Heart left ventricle (tissue), 13 donors: ENCODE data around the gene SOX2.

Experiments
- POLR2A ChIP-seq, 2 donors: fragments of 450-650 bp; IDR thresholded peaks; one replicate each; pipeline ENCODE4 v1.6.1; 2017; ENCODE audit warnings: antibody characterized with exemption in 2 of 2, mild to moderate bottlenecking in 2 of 2, moderate library complexity in 2 of 2
- TF ChIP-seq, protein P1 (sequence below), 12 donors: fragments of 200-600 bp; sonication (generic) in 4 of 12; IDR thresholded peaks; one replicate each; pipeline versions ENCODE4 v1.5.0 to v1.8.0; 2018 to 2022; ENCODE audit warnings: antibody characterized with exemption in 12 of 12, mild to moderate bottlenecking in 5 of 12
- donor health status: ischemic (EF 13 %, LVEDD 7.1; RV severe dilation, severe dysfunction).
- donor health status: DM: no; HTN: yes; CAD: no.
- donor health status: DM: no; HTN: no; CAD: no.
- donor health status: ischemic (EF 25% LVEDD 6.9; RV normal size, moderate dysfunction).
- donor health status: ischemic (EF 25% LVEDD 5.7; RV mildly dilated, moderate dysfunction).
- donor health status: ischemic (EF 35%, LVEDD 5.7; RV mildly dilated, moderate dysfunction).
- donor health status: nonischemic (EF 11% LVEDD 7.7; RV severe dilation, severe dysfunction).
- donor health status: DM: yes; HTN: yes; CAD: no.
- donor health status: PGD.
- donor health status: ischemic (EF 29% LVEDD 5.4; RV normal size, mild dysfunction).
- donor health status: nonischemic (EF 23%, LVEDD 6.1; RV moderate dilation, normal function).

DNA sequence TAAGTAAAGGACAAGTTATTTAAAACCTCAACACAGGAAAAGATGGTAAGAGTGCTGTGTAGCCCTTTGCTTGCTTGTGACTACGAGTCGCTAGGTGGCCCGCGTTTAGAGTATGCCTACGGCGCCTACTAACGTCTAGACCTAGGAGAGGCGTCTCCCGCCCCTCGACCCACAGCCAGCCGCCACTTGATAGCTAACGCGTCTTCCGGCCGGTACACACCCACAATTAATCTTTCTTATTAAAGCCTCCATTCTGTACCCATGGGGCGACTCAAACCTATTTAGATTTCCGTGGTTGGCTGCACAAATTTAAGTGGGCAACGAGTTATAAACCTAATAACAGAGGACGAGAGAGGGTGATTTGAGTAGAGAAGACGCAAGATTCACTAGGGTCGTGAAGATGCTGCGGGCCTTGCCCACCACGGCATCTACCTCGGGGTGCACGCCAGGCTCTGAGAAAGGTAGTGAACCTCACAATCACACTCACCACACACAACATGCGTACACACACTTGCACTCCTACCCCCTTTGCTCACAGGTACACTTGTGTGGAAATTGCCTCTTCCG is 12.0 kb downstream of the SOX2 start:
- TF ChIP-seq, protein P1, sequence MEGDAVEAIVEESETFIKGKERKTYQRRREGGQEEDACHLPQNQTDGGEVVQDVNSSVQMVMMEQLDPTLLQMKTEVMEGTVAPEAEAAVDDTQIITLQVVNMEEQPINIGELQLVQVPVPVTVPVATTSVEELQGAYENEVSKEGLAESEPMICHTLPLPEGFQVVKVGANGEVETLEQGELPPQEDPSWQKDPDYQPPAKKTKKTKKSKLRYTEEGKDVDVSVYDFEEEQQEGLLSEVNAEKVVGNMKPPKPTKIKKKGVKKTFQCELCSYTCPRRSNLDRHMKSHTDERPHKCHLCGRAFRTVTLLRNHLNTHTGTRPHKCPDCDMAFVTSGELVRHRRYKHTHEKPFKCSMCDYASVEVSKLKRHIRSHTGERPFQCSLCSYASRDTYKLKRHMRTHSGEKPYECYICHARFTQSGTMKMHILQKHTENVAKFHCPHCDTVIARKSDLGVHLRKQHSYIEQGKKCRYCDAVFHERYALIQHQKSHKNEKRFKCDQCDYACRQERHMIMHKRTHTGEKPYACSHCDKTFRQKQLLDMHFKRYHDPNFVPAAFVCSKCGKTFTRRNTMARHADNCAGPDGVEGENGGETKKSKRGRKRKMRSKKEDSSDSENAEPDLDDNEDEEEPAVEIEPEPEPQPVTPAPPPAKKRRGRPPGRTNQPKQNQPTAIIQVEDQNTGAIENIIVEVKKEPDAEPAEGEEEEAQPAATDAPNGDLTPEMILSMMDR (IDR thresholded peaks at IDR 0.05), result no peak
- no peak for TF ChIP-seq POLR2A (IDR thresholded peaks at IDR 0.05)
